SK-N-SH (cell line): Measurements from ENCODE around the gene OR52L1.

ENCODE experiments used
- CTCF ChIP-seq: fragments of 200-600 bp; sonication (generic); IDR thresholded peaks from 2 replicates; pipeline ENCODE4 v1.6.1; 2017; ENCODE audit warnings: antibody characterized with exemption, mild to moderate bottlenecking, moderate library complexity
- EP300 ChIP-seq, 2 experiments: IDR thresholded peaks; 2 replicates each; pipeline versions ENCODE4 v1.4.0 to v1.6.1; 2012; ENCODE audit warnings: borderline replicate concordance in 1 of 2, low read depth in 1 of 2, low read length in 1 of 2
- FOXM1 ChIP-seq: IDR thresholded peaks from 2 replicates; pipeline ENCODE4 v1.4.0; 2012; ENCODE audit warnings: low read depth, mild to moderate bottlenecking
- NRF1 ChIP-seq: IDR thresholded peaks from 2 replicates; pipeline ENCODE4 v1.6.1; 2012; ENCODE audit warnings: low read depth, mild to moderate bottlenecking, low read length
- POLR2AphosphoS5 ChIP-seq: IDR thresholded peaks from 2 replicates; pipeline ENCODE4 v1.6.1; 2012; ENCODE audit warnings: low read depth, low read length
- RCOR1 ChIP-seq: fragments of 150-350 bp; IDR thresholded peaks from 2 replicates; pipeline ENCODE4 v1.6.1; 2017; ENCODE audit warnings: antibody characterized with exemption, low read length
- SIN3A ChIP-seq: IDR thresholded peaks from 2 replicates; pipeline ENCODE4 v1.6.1; 2012; ENCODE audit warnings: low read depth, mild to moderate bottlenecking, low read length, moderate library complexity, borderline replicate concordance

GRCh38 chr11:6027501-6027900 is 40.7 kb upstream of the OR52L1 start:
- TF ChIP-seq CTCF (no peak), NRF1 (no peak), EP300 (IDR thresholded peaks at IDR 0.05; ENCODE audit: borderline replicate concordance in 1 of 2, low read depth in 1 of 2, low read length in 1 of 2) (no peak), SIN3A (no peak), POLR2AphosphoS5 (no peak), FOXM1 (no peak), RCOR1 (no peak)
